NCI-H128 (cell line): Measurements from ENCODE around the gene SNAPC4.
A peak's percentile ranks its signal among the peaks of the same experiment; 100 is the strongest.

Experiments used
- DNase-seq: peaks from one replicate; lab custom pipeline; 2025; ENCODE audit not compliant: unreplicated experiment; lab: John Stamatoyannopoulos, UW

The SNAPC4 gene

DNA sequence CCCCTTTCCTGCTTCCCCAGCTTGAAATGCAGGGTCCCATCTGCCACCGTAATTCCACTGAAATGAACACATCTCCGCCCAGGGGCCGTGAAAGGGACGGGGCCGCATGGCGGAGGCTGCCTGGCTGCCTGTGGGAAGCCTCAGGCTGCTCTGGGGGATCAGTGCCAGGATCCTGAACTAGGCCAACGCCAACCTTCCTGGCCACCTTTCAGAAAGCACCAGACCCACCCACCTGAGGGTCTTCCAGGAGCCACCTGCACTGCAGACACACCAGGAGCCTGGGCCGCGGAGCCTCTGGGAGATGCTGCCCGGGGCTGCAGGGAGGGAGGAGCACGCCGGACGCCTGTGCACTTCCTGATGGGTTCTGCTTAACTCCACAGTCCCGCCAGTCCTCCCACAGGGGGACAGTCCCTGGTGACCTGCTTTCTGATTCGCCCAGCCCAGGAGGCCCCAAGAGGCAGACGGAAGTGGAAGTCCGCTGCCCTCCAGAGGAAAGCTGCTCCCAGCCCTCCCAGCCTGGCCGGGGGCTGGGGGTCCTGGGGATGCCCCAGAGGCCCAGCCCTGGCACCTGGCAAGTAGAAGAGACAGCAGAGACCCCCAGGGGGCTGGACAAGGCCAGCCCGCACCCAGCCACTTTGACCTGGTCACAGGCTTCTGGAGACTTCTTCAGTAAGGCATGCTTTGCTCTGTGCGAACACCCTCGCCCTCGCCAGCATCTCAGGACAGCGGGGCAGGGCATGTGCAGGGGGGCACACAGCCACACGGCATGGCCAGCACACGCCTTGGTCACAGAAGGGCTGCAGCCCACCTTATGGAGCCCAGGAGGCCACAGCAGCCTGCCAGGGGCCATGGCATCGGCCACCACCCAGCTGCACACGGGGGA lies 26.4 kb downstream of the SNAPC4 start, which contains the start of gene CARD9:
Gene CARD9, minus strand, starts transcription at position 370 of the 883 bp plus-strand sequence. CDS start 1,591 bp downstream, outside the sequence.
- DNase-seq = no peak

DNA sequence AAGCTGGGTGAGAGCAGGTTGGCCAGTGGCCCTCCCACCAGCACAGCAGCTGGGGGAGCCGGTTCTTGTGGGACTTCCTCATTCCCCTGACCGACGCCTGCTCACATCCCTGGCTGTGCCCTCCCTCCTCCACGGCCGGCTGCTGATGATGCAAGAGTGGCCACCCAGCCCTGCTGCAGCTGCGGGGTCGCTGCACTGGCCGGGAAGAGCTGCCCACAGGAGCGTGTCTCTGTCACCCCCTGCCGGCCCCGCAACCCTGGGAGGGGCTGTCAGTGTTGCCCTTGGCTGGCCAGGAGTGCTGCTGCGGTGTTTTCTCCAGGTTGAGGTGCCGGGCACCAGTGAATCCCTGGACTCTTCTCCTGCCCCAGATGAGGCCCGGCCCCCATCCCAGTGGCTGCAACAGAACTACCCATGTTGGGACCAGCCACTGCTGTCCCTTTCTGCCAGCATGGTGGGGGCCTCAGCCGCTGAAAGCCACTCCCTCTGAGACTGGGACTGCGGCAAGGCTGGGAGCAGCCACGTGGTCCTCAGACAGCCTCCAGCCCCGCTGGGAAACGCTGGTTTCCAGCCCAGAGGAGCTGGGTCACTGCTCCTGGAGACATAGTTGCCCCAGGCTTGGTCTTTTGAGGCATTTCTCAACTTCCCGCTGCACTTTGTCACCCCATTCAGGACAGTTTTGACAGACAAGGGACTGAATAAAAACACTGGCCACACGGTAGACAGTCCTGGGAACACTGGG lies 27.2 kb downstream of the SNAPC4 start:
- DNase-seq = no peak

DNA sequence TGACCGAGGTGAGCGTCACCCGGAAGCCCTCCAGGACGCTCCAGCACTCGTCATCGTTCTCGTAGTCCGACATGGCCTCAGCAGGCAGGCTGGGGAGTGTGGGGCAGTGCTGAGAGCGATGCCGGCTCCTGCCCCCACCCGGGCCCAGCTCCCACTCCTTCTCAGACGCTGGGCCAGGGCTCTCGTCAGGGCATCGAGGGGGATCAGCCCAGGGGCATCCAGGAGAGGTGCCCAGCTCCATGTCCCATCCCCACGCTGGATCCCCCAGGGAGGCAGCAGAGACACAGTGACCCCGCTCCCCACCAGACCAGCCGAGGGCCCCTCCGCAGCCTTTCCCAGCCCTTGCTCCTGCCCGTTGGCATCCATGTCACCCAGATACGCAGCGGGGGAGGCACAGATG lies 28.0 kb downstream of the SNAPC4 start:
- no peak for DNase-seq

DNA sequence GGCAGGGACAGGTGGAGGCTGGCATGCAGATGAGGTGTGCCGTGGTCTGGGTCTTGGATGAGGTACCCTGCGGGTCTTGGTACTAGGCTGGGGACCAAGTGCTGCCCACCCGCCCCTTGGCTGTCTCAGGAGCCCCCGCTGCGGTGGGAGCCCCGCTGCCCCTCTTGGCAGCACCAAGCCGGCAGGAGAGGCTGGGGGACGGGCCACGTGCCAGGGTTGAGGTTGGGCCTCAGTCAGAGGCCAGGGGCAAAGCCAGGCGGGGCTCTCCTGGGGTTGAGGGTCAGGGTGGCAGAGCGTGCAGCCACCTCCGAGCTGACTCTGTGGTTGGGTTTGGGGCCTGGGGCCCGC lies 28.5 kb downstream of the SNAPC4 start:
- DNase-seq = no peak

DNA sequence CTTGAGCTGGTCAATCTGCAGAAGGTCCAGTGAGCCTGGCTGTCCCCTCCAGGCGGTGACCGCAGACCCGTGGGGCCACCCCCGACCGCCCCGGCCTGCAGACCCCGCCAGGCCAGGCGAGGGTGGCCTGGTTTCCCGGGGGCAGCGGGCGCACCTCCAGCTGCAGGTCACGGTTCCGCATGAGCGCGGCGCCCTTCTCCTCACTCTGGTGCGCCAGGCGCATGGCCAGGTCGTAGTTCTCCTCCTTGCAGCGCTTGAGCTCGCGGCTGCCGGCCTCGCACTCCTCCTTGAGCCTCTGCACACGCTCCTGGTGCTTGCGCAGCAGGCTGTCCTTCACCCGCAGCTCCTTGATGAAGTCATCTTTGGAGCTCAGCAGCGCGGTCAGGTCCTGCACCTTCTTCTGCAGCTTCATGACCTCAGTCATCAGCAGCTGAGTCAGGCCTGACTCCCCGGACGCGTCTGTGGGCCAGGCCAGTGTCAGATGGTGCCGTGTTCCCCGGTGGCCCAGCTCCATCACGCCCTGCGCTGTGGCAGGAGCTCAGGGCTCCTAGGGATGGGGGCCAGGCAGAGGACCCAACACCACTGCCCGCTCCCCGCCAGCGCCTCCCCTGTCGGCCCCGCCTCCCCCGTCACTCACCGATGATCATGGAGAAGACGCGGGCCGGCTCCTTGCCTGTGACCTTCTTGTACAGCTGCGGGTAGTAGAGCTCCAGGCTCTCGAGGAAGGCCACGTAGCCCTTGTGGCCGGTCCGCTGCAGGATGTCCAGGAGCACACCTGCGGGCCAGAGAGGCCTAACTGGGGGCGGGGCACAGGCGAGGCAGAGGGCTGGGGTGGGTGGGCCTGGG lies 29.1 kb downstream of the SNAPC4 start:
- DNase-seq = no peak

DNA sequence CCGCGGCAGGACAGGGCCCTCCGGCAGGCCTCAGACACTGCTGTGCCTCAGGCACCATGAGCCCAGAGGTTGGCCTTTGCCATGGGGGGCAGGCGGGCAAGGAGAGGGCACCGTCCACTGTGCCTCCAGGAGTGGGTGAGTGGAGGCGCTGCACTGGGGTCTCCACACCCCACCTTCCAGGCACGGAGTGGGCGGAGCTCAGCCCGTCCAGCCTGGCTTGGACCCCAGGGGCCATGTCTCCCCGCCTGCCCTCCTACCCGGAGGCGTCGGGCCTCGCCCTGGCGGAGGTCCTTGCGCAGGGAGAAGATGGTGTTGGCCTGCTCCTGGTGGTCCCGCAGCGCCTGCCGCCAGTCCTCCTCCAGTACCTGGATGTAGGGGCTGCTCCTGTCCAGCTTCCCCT lies 29.9 kb downstream of the SNAPC4 start:
- no peak for DNase-seq

DNA sequence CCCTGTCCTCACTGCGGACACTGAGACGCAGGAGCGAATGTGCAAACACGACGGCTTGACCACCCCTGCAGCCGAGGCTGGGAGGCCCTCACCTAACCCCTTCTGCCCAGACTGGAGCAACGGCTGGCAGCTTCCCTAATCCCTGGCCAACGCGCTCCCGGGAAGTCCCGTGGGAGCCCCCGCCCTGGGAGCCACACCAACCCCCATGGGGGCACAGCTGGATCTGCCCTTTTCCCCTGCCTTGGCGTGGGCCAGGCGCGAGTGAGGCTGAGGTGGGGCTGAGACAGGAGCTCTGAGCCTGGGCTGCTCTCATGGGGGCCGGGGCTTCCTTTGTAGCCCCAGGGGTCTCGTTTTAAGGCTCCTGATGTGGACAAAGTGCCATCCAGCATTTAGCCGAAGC lies 31.8 kb downstream of the SNAPC4 start:
- no peak for DNase-seq

DNA sequence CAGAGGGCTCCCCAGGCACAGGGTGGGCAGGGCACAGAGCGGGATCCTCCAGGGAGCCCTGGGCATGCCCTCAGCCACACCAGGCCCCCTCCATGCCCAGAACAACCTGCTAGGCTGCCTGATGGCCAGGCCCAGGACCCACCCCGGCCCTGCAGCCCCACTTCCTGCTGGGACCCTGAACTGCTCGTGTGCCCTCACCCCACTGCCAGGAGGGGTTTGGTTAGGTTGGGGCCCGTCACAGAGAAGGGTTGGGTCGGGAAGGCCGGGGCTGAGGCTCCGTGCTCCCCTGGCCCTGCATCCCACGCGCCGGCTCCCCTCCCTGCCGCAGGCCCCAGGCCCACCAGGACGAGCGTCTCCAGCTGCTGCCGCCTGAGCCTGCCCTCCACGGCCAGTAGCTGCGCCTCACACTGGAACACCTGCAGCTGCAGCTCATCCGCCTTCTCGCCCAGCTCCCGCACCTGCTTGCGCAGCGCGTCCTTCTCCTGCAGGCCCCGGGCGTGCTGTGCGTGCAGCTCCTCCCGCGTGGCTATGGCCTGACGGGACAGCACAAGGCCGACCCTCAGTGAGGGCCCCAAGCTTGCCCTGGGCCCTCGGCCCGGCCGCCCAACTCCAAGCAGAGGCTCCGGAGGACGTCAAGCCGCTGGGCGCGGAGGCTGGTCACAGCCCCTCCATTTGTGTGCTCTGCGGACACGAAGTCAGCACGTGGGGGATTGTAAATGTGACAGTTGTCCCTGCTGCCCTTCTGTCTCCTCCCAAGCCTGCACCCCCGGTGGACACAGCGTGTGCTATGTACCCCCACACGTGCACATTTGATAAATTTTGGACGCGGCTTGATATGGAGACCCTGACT lies 32.4 kb downstream of the SNAPC4 start:
- no peak for DNase-seq

DNA sequence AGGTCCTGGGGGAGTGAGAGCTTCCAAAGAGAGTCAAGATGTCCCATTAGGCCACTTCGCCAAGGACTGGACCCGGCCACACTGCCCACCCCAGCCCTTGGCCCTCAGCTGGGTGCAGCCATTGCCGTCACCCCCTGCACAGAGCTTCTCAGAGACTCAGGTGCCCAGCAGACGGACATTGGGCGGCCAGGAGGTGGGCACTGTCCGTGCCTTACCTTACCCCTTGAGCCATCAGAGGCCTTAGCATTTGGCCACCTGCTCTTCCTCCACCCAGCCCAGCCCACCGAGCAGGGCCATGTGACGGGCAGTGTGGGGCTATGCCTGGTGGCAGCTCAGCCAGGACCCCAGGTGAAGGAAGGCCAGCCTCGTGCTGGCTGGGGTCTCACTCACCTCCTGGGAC lies 33.1 kb downstream of the SNAPC4 start:
- DNase-seq = no peak

DNA sequence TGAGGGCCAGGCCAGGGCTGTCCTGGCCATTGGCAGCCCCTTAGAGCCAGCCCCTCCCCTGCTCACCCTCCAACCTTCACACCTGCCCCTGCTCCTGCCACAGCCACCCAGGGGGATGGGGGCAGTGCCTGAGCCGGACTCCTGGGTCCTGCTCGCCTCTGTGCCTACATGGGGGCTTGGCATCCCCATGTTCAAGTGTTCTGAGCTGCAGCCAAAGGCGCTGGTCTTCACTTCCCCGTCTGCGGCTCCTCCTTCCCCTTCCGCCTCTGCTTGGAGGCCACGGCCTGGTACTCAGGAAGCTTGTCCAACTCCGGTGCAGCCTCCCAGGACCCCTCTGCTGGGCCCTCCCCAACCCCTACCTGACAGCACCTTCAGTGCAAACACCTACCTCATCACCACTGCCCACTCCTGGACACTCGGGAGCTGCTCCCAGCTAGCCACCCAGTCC lies 34.2 kb downstream of the SNAPC4 start:
- DNase-seq = no peak

DNA sequence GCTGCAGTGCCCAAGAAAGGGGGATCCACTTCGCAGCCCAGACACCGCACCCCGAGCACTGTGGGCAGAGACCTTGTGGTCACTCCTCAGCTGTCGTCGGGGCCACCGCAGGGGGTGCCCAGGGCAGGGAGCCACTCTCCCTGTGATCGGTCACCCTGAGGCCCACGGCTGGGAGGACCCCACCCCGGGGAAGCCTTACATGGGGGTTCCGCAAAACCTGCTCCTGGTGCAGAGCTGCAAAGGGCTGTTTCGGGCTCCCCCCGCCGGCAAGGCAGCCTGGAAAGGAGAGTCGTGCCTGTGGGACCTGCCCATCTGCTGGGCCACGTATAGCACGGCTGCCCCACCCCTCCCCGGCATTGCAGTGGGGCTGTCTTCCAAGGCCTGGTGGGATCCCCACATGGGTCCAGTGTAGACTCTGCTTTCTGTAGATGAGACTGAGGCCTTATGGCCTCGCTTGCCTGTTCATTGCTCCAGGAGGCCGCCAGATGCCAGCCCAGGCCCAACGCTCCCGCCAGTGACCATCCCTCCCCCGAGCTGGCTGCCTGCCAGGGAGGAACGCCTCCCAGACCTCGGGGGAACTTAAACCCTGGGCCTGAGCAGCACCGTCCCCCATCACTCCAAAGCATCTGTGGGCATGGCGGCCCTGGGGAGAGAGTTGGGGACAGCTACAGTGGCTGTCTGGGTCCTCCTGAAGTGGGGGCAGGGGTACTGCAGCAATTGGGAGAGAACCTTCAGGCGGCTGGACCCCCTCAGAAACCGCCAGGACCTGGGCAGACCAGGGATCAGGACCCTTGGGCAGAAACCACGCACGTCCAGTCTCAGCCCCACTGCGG lies 34.8 kb downstream of the SNAPC4 start:
- DNase-seq = no peak

DNA sequence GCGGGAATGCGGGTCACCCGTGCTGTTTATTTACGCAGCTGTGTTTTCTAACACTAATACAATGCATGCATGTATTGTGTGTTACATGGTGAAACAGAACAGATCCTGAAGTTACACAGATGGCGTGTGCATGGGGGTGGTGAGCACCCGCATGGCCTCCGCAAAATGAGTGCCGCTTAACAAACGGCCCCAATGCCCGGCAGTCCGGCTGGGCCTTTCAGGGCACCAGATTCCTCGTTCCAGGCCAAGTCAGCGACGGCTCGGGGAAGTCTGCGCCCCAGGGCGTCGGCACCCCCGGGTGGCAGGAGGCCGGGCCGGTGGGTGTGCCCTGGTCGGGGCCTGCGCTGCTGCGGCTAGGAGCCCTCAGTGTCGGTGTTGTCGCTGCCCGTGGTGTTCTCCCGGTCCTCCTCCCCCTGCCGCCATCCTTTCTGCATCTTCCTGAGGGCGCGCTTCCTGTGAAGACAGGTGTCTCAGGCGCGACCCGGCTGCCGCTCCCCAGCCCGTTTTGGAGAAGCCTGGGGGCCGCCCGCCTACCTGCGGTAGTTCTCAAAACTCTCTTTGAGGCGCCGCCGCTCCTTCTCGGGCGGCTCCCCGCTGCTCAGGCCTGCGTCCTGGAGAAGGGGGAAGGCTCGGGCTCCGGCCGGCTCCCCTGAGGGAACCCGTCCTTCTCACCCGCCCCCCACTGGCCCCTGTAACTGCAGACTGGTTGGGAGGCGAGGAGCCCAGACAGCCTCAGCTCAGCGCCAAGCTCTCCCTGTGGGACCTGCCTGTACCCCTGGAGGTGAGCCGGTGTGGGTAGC lies 35.8 kb downstream of the SNAPC4 start:
- DNase-seq = no peak

DNA sequence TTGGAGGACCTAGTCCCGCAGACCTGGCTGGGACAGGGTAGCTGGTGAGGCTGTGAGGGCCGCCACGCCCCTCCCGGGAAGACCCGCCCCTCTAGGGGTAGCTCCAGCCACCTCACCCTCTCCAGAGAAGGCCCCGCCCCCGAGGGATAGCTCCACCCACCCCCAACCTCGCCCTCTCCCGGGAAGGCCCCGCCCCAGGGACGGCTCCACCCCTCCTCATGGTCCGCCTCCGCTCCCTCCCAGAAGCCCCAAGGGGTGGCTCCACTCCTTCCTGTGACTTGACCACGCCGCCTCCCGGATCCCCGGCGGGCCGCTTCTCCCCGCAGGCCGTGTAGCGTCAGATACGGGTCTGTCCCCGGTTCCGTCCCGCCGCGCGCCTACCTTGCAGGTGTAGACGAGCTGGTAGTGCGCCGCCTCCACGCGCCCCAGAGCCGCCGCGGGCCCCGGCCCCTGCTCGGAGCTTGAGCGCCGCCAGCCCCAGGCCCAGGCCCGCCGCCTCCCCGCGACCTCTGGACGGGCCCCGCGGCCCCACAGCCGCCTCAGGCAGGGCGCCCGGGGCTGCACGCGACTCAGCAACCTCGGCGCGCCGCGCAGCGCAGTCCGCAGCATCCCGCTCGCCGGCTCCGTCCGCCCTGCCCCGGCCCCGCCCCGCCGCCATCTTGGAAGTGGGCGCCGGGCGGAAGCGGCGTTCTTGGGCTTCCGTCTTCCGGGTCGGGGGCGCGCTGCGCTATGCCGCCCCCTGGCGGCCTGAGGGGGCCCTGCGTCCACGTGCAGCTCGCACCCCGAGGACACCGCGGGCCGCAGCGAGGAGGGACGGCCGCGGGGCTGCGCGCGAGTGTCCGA lies 36.6 kb downstream of the SNAPC4 start, which contains the start of gene DNLZ:
Gene DNLZ, minus strand, starts transcription at position 639 of the 843 bp plus-strand sequence. Its CDS starts 30 bp downstream, at position 609.
- DNase-seq = peak; percentile 85

DNA sequence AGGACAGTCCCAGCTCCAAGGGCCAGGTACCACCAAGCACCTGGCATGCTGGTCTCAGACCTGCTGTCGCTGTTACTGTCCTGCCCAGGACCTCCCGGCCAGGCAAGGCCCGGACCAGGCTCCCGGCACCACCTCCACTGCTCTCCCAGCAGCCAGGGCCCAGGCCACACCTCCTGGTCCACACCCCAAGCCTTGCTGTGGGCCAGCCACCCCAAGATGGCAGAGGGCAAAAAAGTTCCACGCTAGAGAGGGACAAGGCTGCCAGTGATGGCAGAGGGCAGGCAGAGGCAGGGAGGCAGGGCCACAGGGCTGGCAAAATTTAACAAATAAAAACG lies 37.6 kb downstream of the SNAPC4 start:
- no peak for DNase-seq

DNA sequence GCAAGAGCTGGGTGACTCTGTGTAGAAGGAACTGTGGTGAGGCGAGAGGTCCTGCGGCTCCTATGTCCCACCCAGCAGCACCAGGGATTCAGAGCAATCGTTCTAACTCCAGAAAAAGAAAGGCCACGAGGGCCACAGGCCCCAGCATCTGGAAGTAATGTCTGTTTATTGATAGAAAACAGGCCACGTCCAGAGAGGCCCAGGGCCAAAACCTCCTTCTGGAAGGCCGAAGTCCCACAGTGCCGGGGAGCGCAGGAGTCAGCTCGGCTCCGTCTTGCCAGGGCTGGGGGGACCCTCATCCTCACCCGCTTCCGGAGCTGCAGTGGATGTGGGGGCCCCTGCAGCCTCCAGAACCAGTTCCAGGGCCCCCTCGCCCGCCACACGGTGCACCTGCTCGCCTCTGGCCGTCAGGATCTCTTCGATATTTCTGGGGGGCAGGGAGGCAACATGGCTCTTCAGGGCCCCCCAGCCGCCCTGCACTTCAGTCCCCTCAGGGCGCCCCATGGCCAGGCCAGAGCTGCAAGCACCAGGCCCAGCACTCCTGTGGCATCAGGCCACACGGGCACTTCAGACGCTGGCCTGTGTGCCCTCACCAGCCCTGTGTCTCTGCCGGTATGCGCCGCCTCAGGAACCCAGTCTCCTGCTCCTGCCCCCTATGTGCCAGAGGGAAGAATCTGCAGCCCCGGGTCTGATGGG lies 38.1 kb downstream of the SNAPC4 start:
- no peak for DNase-seq

DNA sequence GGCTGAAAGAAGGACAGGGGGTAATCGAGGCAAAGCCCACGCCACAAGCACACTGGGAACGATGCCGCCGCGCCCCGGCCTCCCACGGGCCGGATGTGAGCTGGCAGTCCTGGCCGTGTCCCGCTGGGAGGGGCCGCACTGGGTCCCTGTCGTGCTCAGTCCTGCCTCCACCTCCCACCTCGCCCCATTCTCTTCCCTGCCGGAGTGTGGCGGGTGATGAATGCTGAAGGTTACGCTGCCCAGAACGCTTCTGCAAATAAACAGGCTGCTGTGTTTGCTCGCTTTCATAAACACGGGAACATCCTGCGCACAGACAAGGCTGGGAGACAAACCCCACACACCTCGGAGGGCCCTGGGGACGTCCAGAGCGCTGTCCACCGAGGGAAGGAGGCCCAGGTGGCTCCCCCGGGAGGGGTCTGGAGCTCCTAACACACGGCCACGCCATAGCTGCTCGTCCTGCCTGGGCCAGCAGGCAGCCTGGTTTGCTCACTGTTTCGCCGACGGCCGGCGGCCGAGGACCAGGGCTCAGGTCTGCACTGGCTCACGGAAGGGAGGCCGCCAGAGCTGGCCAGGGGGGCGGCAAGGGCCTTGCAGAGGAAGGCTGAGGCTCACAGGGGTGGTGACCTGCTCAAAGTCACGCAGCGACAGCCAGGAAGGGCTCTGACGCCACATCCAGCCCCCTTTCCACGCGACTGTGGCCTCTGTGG lies 38.8 kb downstream of the SNAPC4 start:
- no peak for DNase-seq
